GM12801 (cell line): ENCODE measurements around the gene DNAH7.
A peak's percentile ranks its signal among the peaks of the same experiment; 100 is the strongest.

ENCODE experiments used
- CTCF ChIP-seq: IDR thresholded peaks from one replicate; pipeline ENCODE4 v1.5.1; 2011; ENCODE audit warnings: control low read depth; ENCODE audit not compliant: insufficient read length; ENCODE audit errors: extremely low read depth

Gene DNAH7

GRCh38 chr2:196068271-196069209, at the start of gene DNAH7:
Gene DNAH7, minus strand, starts transcription at chr2:196068837. Its CDS starts 126 bp downstream, at chr2:196068711.
- peak; percentile 22 for TF ChIP-seq CTCF

- TF ChIP-seq CTCF, result no peak
Observed at GRCh38 chr2:196117214-196117705, 48.6 kb upstream of the DNAH7 start.

GRCh38 chr2:196113061-196113974, 44.7 kb upstream of the DNAH7 start:
- no peak for TF ChIP-seq CTCF

- no peak for TF ChIP-seq CTCF
Observed at GRCh38 chr2:196112418-196113034, 43.9 kb upstream of the DNAH7 start.

- no peak for TF ChIP-seq CTCF
Observed at GRCh38 chr2:196108604-196109003, 40.0 kb upstream of the DNAH7 start.

GRCh38 chr2:196105951-196106350, 37.3 kb upstream of the DNAH7 start:
- TF ChIP-seq CTCF, result no peak
